ENCODE results near the gene PRPF6.

DNA sequence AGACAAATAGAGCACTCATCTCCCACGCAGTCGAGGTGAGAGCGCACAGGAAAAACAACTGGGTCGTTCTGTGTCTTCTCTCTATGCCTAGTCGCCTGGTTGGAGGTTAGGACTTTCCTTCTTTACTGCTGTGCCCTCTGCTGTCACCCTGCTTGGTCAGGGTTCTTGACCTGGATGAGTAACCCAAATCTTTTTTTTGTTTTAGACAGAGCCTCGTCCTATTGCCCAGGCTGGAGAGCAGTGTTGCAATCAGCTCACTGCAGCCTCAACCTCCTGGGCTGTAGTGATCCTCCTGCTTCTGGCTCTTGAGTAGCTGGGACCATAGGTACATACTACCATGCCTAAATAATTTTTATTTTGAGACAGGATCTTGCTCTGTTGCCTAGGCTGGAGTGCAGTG lies 24.5 kb downstream of the PRPF6 start:
- no peak for TF ChIP-seq POLR2A (IDR thresholded peaks at IDR 0.05; ENCODE audit: low read depth, low read length)
- no peak for TF ChIP-seq POLR2AphosphoS5 (IDR thresholded peaks at IDR 0.05; ENCODE audit: low read depth, low read length)
- TF ChIP-seq TAF1 (IDR thresholded peaks at IDR 0.05; ENCODE audit: borderline replicate concordance, low read depth, low read length) = no peak
